ENCODE measurements around the gene PRDM10.

PRDM10 gene

GRCh38 chr11:130000552-130001176 lies 2.0 kb downstream of the PRDM10 start:
- no peak for DNase-seq (ENCODE audit: low spot score)
- in situ Hi-C loops (cut with MboI; ENCODE audit: low pct_unique_long_range_greater_than_20kb, low sequenced_read_pairs, unreplicated experiment), result no loop called here
- TF ChIP-seq CTCF (IDR thresholded peaks at IDR 0.05; ENCODE audit: extremely low read depth, insufficient read depth, missing control alignments), result no peak

DNA sequence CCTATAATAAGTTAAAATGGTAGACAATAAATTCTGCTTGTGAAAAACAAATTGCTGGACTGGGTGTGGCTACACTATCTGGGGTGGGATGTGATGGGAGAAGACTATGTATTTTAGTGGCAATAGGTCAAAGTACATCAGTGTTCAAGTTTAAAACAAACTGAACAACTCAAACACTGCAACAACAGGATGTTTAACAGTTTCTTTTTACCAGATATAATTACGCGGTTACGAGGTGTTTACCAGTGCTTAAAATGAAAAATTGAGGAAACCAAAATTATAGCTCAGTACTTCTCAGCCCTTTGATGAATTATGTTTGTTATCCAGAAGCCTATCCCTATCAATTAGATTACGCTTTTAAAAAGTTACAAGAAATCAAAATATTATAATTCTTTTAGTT lies 3.2 kb downstream of the PRDM10 start:
- no peak for DNase-seq (ENCODE audit: low spot score)
- in situ Hi-C loops (cut with MboI; ENCODE audit: low pct_unique_long_range_greater_than_20kb, low sequenced_read_pairs, unreplicated experiment), result no loop called here
- TF ChIP-seq CTCF (IDR thresholded peaks at IDR 0.05; ENCODE audit: extremely low read depth, insufficient read depth, missing control alignments), result no peak

DNA sequence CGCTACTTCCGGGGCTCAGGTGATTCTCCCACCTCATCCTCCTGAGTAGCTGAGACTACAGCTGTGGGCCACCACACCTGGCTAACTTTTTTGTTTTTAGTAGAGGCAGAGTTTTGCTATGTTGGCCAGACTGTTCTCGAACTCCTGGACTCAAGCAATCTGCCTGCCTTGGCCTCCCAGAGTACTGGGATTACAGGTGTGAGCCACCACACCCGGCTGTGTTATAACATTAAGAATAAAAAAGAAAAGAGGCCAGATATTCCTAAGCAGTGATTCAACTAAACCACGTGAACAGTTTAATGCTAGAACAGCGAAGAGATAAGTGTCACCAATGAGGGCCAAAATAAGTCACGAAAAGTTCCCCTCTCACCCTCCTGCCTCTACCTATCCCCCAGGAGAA lies 3.7 kb downstream of the PRDM10 start:
- no peak for DNase-seq (ENCODE audit: low spot score)
- in situ Hi-C loops (cut with MboI; ENCODE audit: low pct_unique_long_range_greater_than_20kb, low sequenced_read_pairs, unreplicated experiment), result no loop called here
- TF ChIP-seq CTCF (IDR thresholded peaks at IDR 0.05; ENCODE audit: extremely low read depth, insufficient read depth, missing control alignments), result no peak

GRCh38 chr11:129998107-129998506 lies 4.5 kb downstream of the PRDM10 start:
- in situ Hi-C loops (cut with MboI; ENCODE audit: low pct_unique_long_range_greater_than_20kb, low sequenced_read_pairs, unreplicated experiment), result no loop called here

DNA sequence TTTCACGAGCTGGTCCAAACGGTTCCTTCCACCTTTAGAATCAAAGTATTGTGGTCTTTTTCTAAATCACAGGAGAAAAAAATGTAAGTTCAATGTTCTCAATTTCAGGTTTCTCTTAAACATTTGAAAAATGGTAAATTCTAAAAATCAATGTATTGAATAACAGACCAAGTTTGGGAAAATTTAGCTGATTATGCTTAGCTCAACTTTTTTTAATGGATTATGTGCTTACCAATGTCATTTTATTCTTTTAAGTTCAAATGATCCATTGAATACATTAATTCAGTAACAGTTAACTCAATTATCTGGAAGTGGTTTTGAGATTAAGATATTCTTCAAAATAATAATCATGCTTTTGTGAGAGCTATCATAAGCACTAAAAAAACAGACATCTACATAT lies 5.1 kb downstream of the PRDM10 start:
- no peak for DNase-seq (ENCODE audit: low spot score)
- no peak for TF ChIP-seq CTCF (IDR thresholded peaks at IDR 0.05; ENCODE audit: extremely low read depth, insufficient read depth, missing control alignments)
- in situ Hi-C loops (cut with MboI; ENCODE audit: low pct_unique_long_range_greater_than_20kb, low sequenced_read_pairs, unreplicated experiment), result no loop called here

More at GRCh38 chr11:129998107-129998506, 4.5 kb downstream of the PRDM10 start:
- no peak for DNase-seq (ENCODE audit: low spot score)
- TF ChIP-seq CTCF (IDR thresholded peaks at IDR 0.05; ENCODE audit: extremely low read depth, insufficient read depth, missing control alignments), result no peak

DNA sequence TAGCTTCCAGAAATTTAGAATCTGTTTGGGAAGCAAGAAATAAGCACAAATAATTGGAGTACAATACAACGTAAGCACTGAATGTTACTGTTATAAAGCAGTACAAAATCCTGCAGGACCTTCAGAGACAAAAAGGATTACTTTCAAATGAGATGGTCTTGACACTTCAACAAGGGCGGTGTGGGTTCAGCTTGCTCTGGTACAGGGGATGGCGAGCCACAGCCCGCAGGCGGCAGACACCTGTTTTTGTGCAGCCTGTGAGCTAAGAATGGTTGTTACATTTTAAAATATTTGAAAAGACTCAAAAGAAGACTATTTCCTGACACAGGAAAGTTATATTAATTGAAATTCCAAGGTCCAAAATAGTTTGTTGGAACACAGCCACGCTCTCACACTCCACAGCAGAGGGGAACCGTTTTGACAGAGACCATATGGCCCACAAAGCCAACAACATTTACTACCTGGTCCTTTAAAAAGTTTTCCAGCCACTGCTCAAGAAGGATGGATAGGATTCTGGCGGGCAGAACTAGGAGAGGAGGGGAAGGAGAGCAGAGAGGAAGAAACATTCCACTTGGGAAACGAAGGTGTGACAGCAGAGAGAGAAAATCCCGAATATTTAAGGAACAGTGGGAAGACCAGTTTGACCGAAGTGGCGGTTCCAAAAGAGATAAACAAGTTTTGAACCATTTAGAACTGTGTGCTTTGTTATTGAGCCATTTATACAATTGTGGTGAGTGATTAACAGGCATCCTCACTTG lies 6.3 kb downstream of the PRDM10 start:
- DNase-seq (ENCODE audit: low spot score), result no peak
- in situ Hi-C loops (cut with MboI; ENCODE audit: low pct_unique_long_range_greater_than_20kb, low sequenced_read_pairs, unreplicated experiment), result no loop called here
- TF ChIP-seq CTCF (IDR thresholded peaks at IDR 0.05; ENCODE audit: extremely low read depth, insufficient read depth, missing control alignments), result no peak

Data from GM13977 (cell line).